Measurements from ENCODE around the gene HEATR1. TPM values are rescaled to one million over a fixed set of nuclear protein-coding genes. Genes with fewer than 3 reads are reported as not detected.

Gene HEATR1
- total RNA-seq, 1 experiment from 2014 or later: 43.0 TPM

DNA sequence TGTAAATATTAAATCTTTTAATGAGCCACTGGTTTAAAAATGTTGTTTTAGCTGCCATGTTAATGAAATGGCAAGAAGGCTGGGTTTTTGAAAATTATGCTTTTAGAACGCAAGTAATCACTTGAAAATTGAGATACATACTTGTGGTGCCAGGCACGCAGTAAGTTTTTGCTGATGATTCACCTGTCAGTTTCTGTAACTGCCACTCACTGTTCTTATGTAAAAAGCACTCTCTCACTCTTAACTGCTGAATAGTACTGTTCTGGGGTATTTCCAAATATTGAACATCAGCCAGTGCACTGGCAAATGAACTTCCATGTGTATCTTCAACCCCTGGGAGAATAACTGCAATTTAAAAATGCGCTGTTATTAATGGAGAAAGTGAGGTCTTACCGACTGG is 62.6 kb downstream of the HEATR1 start:
- Histone ChIP-seq H3K27ac (no peak overlapping the region), H3K9me2 (ENCODE audit: insufficient read depth) (no peaks in the 10 kb centered on the region), H3K9me3 (ENCODE audit: insufficient read depth, low read depth) (no peaks in the 10 kb centered on the region), H4K20me1 (ENCODE audit: insufficient read depth) (peaks cover 9% of the 10 kb centered on the region; the same call in 1 of the 2 replicates), H2AFZ (no peak overlapping the region), H3K27me3 (ENCODE audit: insufficient read depth, low read depth) (no peaks in the 10 kb centered on the region), H3K79me2 (ENCODE audit: low read depth) (no peaks in the 10 kb centered on the region), H3K4me1 (replicated peaks; ENCODE audit: insufficient read depth) (no peaks in the 10 kb centered on the region), H3K4me3 (no peak overlapping the region), H3K36me3 (ENCODE audit: low read depth) (peaks cover 51% of the 10 kb centered on the region), H3K4me2 (no peak overlapping the region), H3F3A (ENCODE audit: insufficient read depth, low read depth) (peaks cover 12% of the 10 kb centered on the region; the same call in 1 of the 2 replicates)
- CTCF ChIA-PET: no interaction called here
- no peak for DNase-seq
- TF ChIP-seq EZH2 (IDR thresholded peaks at IDR 0.05; ENCODE audit: low read depth): no peak
- TF ChIP-seq, protein P1, sequence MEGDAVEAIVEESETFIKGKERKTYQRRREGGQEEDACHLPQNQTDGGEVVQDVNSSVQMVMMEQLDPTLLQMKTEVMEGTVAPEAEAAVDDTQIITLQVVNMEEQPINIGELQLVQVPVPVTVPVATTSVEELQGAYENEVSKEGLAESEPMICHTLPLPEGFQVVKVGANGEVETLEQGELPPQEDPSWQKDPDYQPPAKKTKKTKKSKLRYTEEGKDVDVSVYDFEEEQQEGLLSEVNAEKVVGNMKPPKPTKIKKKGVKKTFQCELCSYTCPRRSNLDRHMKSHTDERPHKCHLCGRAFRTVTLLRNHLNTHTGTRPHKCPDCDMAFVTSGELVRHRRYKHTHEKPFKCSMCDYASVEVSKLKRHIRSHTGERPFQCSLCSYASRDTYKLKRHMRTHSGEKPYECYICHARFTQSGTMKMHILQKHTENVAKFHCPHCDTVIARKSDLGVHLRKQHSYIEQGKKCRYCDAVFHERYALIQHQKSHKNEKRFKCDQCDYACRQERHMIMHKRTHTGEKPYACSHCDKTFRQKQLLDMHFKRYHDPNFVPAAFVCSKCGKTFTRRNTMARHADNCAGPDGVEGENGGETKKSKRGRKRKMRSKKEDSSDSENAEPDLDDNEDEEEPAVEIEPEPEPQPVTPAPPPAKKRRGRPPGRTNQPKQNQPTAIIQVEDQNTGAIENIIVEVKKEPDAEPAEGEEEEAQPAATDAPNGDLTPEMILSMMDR (conservative IDR thresholded peaks at IDR 0.05): no peak
- BruUV-seq (replicated peaks): no TSS peak
- intact Hi-C loops (cut with micrococcal nuclease; ENCODE audit: unreplicated experiment): no loop called here
- POLR2A ChIA-PET (ENCODE audit: unreplicated experiment): no interaction called here

DNA sequence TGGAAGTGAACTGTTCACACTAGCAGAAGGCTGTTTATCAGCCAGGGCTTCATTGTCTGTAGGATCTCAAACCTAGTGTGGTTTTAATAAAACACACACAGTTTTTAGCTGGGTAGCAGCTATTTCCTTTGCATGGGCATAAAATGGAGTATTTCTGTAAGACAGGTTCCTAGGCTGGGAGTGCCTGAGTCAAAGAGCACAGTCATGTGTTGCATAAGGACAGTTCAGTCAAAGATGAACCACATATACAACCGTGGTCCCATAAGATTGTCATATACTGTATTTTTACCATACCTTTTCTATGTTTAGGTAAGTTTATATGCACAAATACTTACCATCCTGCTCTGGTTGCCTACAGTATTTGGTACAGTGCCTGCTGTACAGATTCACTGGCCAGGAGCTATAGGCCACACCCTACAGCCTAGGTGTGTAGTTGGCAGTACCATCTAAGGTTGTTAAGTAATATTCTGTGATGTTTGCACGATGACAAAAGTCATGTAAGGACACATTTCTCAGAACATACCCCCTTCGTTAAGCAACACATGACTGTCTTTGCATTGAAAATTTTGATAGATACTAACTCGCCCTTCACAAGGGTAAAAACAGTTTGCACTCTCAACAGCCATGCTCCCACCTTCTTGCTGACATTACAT is 63.4 kb downstream of the HEATR1 start:
- peaks cover 11% of the 10 kb centered on the region; the same call in 1 of the 2 replicates for H3F3A ChIP-seq (ENCODE audit: insufficient read depth, low read depth)
- peaks cover 46% of the 10 kb centered on the region for H3K36me3 ChIP-seq (ENCODE audit: low read depth)
- H4K20me1 ChIP-seq (ENCODE audit: insufficient read depth): 0 out of 2 replicates have a peak, but pooled peaks cover 4% of the 10 kb centered on the region
- ChIA-PET POLR2A (ENCODE audit: unreplicated experiment) (no interaction called here), CTCF (no interaction called here)
- no peak for TF ChIP-seq EZH2 (IDR thresholded peaks at IDR 0.05; ENCODE audit: low read depth)
- TF ChIP-seq, protein P1 (conservative IDR thresholded peaks at IDR 0.05): no peak
- no peaks in the 10 kb centered on the region for H3K9me2 ChIP-seq (ENCODE audit: insufficient read depth)
- no peak overlapping the region for H3K4me2 ChIP-seq
- intact Hi-C loops (cut with micrococcal nuclease; ENCODE audit: unreplicated experiment): no loop called here
- no peak for DNase-seq
- H2AFZ ChIP-seq: no peak overlapping the region
- BruUV-seq (replicated peaks): no TSS peak
- H3K27me3 ChIP-seq (ENCODE audit: insufficient read depth, low read depth): no peaks in the 10 kb centered on the region
- no peaks in the 10 kb centered on the region for H3K9me3 ChIP-seq (ENCODE audit: insufficient read depth, low read depth)
- H3K4me1 ChIP-seq (replicated peaks; ENCODE audit: insufficient read depth): no peaks in the 10 kb centered on the region
- no peak overlapping the region for H3K27ac ChIP-seq
- H3K4me3 ChIP-seq: no peak overlapping the region
- peaks cover 8% of the 10 kb centered on the region; the same call in 1 of the 2 replicates for H3K79me2 ChIP-seq (ENCODE audit: low read depth)

DNA sequence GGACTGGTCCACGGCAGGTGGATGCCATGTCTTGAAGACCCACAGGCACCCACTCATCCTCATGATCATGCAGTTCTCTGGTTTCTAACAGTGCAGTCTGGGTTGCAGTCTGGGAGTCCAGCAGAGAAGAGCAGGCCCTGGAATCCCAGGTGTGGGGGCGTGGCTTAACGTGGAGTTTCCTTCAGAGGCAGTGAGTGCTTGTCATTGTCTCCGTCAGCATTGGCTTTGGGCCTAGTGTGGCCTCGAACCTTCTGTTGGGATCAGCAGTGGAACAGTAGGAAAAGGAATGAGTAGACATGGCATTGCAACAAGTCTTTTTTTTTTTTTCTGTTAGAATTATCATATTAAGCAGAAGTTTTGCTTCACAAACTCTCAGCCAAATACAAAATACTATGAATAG is 67.8 kb downstream of the HEATR1 start:
- Histone ChIP-seq H3K4me1 (replicated peaks; ENCODE audit: insufficient read depth) (peaks cover 32% of the 10 kb centered on the region), H2AFZ (no peak overlapping the region), H3K9me3 (ENCODE audit: insufficient read depth, low read depth) (no peaks in the 10 kb centered on the region), H3K36me3 (ENCODE audit: low read depth) (peaks cover 35% of the 10 kb centered on the region), H3K27ac (no peak overlapping the region), H3K4me2 (no peak overlapping the region), H3K27me3 (ENCODE audit: insufficient read depth, low read depth) (no peaks in the 10 kb centered on the region), H3F3A (ENCODE audit: insufficient read depth, low read depth) (peaks cover 25% of the 10 kb centered on the region), H3K79me2 (ENCODE audit: low read depth) (peaks cover 35% of the 10 kb centered on the region), H3K9me2 (ENCODE audit: insufficient read depth) (no peaks in the 10 kb centered on the region), H3K4me3 (no peak overlapping the region), H4K20me1 (ENCODE audit: insufficient read depth) (no peaks in the 10 kb centered on the region; the same call in 1 of the 2 replicates)
- ChIA-PET POLR2A (ENCODE audit: unreplicated experiment) (interaction anchor here (0.6 kb wide), 1 partner anchor 323 kb away, joined by 5 read pairs; no protein-coding TSS in a partner anchor), CTCF (no interaction called here)
- intact Hi-C loops (cut with micrococcal nuclease; ENCODE audit: unreplicated experiment): loop anchor here (1.0 kb wide), 1 partner anchor 427 kb away; no protein-coding TSS in a partner anchor
- BruUV-seq (replicated peaks): no TSS peak
- TF ChIP-seq EZH2 (IDR thresholded peaks at IDR 0.05; ENCODE audit: low read depth): no peak
- TF ChIP-seq, protein P1 (conservative IDR thresholded peaks at IDR 0.05): no peak
- no peak for DNase-seq
